B cell (primary cell): ENCODE measurements around the gene HAUS3. TPM values are rescaled to one million over a fixed set of nuclear protein-coding genes. Genes with fewer than 3 reads are reported as not detected.
"Not testable (repeated sequence)": the region's sequence is repeated elsewhere in the genome, so short reads cannot be mapped to it uniquely, and the experiment has no call there.

Experiments
- ATAC-seq: fragments of 200-7000 bp; cut with Tn5 transposase; one replicate; pipeline ENCODE4 v1.10.0; 2021; ENCODE audit warnings: low read depth, mild to moderate bottlenecking, moderate number of reproducible peaks, moderate library complexity
- CTCF ChIA-PET: fragments of 350-600 bp; sonication (Branson Sonifier 250); formaldehyde crosslinking; loops from one replicate; lab custom pipeline; 2021; ENCODE audit warnings: antibody characterized with exemption, inconsistent platforms; lab: Charles Lee
- POLR2A ChIA-PET: fragments of 350-600 bp; sonication (Branson Sonifier 250); formaldehyde crosslinking; loops from one replicate; lab custom pipeline; 2021; ENCODE audit warnings: antibody characterized with exemption; lab: Charles Lee
- DNase-seq: peaks from one replicate; pipeline ENCODE4 v3.0.0; 2013
- H2AFZ ChIP-seq: 2 replicates; pipeline ENCODE4 v1.6.1; 2012; ENCODE audit warnings: mild to moderate bottlenecking, low read depth, low read length; ENCODE audit not compliant: insufficient read depth, poor library complexity, severe bottlenecking
- H3K27ac ChIP-seq, 2 donors: 1 replicate in 1 of 2; 2 replicates in 1 of 2; pipeline ENCODE4 v1.5.1; 2012 to 2013; ENCODE audit warnings: low read length in 2 of 2, mild to moderate bottlenecking in 2 of 2, moderate library complexity in 1 of 2
- H3K27me3 ChIP-seq, 4 experiments: fragments of 200-600 bp in 1 of 4; sonication (generic) in 1 of 4; replicated peaks in 1 of 4; 1 replicate in 2 of 4; 2 replicates in 2 of 4; pipeline versions ENCODE4 v1.6.1 to v1.7.0; 2013 to 2016; ENCODE audit warnings: low read length in 3 of 4, mild to moderate bottlenecking in 2 of 4, mixed read lengths in 1 of 4, moderate library complexity in 1 of 4; ENCODE audit not compliant: insufficient read depth in 4 of 4, control insufficient read depth in 3 of 4; ENCODE audit errors: control extremely low read depth in 1 of 4
- H3K36me3 ChIP-seq, 2 experiments: replicated peaks in 1 of 2; 1 replicate in 1 of 2; 2 replicates in 1 of 2; pipeline versions ENCODE4 v1.6.1 to v1.7.1; 2013; ENCODE audit warnings: low read length in 1 of 2; ENCODE audit not compliant: insufficient read depth in 2 of 2, control insufficient read depth in 1 of 2; ENCODE audit errors: control extremely low read depth in 1 of 2, extremely low read depth in 1 of 2
- H3K4me1 ChIP-seq, 2 donors: fragments of 200-600 bp in 1 of 2; sonication (generic) in 1 of 2; 1 replicate in 1 of 2; 2 replicates in 1 of 2; pipeline versions ENCODE4 v1.5.1 to v1.6.1; 2013 to 2017; ENCODE audit warnings: low read length in 2 of 2; ENCODE audit not compliant: control insufficient read depth in 2 of 2, insufficient read depth in 2 of 2
- H3K4me2 ChIP-seq: replicated peaks from 2 replicates; pipeline ENCODE3; 2012; ENCODE audit warnings: mild to moderate bottlenecking, low read depth, low read length; ENCODE audit not compliant: poor library complexity, severe bottlenecking
- H3K4me3 ChIP-seq, 5 experiments: fragments of 200-600 bp in 1 of 5; sonication (generic) in 1 of 5; 1 replicate in 3 of 5; 2 replicates in 2 of 5; pipeline versions ENCODE4 v1.5.1 to v1.7.0; 2011 to 2016; ENCODE audit warnings: low read length in 4 of 5, mild to moderate bottlenecking in 4 of 5, low read depth in 2 of 5, control low read depth in 1 of 5, moderate library complexity in 1 of 5; ENCODE audit not compliant: insufficient read depth in 1 of 5; ENCODE audit errors: control extremely low read depth in 1 of 5, extremely low read depth in 1 of 5
- H3K79me2 ChIP-seq: fragments of 200-600 bp; sonication (generic); one replicate; pipeline ENCODE4 v1.6.0; 2016; ENCODE audit warnings: low read length; ENCODE audit not compliant: control insufficient read depth, insufficient read depth
- H3K9ac ChIP-seq: fragments of 200-600 bp; sonication (generic); 2 replicates; pipeline ENCODE4 v1.6.1; 2017; ENCODE audit warnings: mild to moderate bottlenecking, low read length, moderate library complexity
- H3K9me3 ChIP-seq, 3 donors: one replicate each; pipeline versions ENCODE4 v1.6.1 to v1.7.1; 2013; ENCODE audit warnings: low read length in 2 of 3; ENCODE audit not compliant: control insufficient read depth in 2 of 3, insufficient read depth in 1 of 3; ENCODE audit errors: control extremely low read depth in 1 of 3
- H4K20me1 ChIP-seq: 2 replicates; pipeline ENCODE4 v1.6.0; 2012; ENCODE audit warnings: mild to moderate bottlenecking, low read length; ENCODE audit not compliant: insufficient read depth, control insufficient read depth, poor library complexity, severe bottlenecking
- H3K27ac Mint-ChIP-seq: one replicate; pipeline ENCODE4 v1.8.0; 2021; ENCODE audit warnings: mixed read lengths
- H3K27me3 Mint-ChIP-seq: one replicate; pipeline ENCODE4 v1.8.0; 2021; ENCODE audit warnings: mixed read lengths
- H3K4me1 Mint-ChIP-seq: one replicate; pipeline ENCODE4 v1.8.0; 2021; ENCODE audit warnings: mixed read lengths
- H3K4me3 Mint-ChIP-seq: one replicate; pipeline ENCODE4 v1.8.0; 2021; ENCODE audit warnings: mixed read lengths
- H3K9me3 Mint-ChIP-seq: one replicate; pipeline ENCODE4 v1.8.0; 2022; ENCODE audit warnings: mixed read lengths; ENCODE audit not compliant: insufficient read depth
- EZH2 ChIP-seq: IDR thresholded peaks from 2 replicates; pipeline ENCODE4 v1.6.1; 2012; ENCODE audit warnings: borderline replicate concordance, low read depth, mild to moderate bottlenecking, moderate library complexity, low read length; ENCODE audit not compliant: insufficient read depth, poor library complexity, severe bottlenecking
- WGBS: methylation state at CpG from one replicate; pipeline ENCODE4 v1.1.5; 2013; ENCODE audit warnings: missing lambda C conversion rate; ENCODE audit not compliant: insufficient coverage; 5-methylcytosine and 5-hydroxymethylcytosine counted together
- intact Hi-C: fragments of 100-400 bp; cut with micrococcal nuclease; formaldehyde crosslinking; loops from one replicate; pipeline ENCODE4 v1.10.0; 2022
- polyA plus RNA-seq: library from polyadenylated mRNA; depleted of rRNA; stranded (reverse); fragments of >200 nt; gene quantifications from 2 replicates; pipeline ENCODE4 v1.2.3, GENCODE V29; 2012
- total RNA-seq, 2 donors: library from RNA; stranded (reverse); fragments of 120-200 nt in 1 of 2; gene quantifications; 1 replicate in 1 of 2; 2 replicates in 1 of 2; pipeline versions ENCODE4 v1.2.3 to v1.2.4, GENCODE V29; 2013 to 2022
- TF ChIP-seq, protein P1 (sequence below): fragments of 200-600 bp; IDR thresholded peaks from one replicate; pipeline ENCODE4 v1.8.0; 2022; ENCODE audit warnings: antibody characterized with exemption, mild to moderate bottlenecking

The HAUS3 gene
- total and polyA plus RNA-seq, 2 donors (not counting 1 experiment from before 2014, with no cell fraction given), result 8.2 to 26.5 TPM

DNA sequence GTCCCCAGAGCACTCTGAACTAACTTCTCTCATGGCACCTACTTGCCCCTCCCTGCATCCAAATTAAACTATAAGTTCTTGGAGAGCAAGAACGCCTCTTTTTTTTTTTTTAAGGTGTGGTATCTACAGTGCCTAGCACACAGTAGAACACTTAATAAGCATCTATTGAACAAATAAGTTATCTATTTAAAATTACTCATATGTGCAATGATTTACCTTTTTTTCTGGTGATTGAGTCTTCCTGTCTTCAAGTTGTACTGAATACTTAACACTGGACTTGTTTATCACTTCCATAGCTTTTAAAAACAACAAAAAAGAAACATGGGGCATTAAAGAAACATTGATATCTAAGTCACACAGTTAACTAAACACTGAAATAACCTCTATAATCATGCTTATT lies 29.1 kb downstream of the HAUS3 start:
- CTCF ChIA-PET, result interaction anchor here (1.0 kb wide), 1 partner anchor 141 kb away, joined by 3 read pairs; no protein-coding TSS in a partner anchor
- no peak for DNase-seq

DNA sequence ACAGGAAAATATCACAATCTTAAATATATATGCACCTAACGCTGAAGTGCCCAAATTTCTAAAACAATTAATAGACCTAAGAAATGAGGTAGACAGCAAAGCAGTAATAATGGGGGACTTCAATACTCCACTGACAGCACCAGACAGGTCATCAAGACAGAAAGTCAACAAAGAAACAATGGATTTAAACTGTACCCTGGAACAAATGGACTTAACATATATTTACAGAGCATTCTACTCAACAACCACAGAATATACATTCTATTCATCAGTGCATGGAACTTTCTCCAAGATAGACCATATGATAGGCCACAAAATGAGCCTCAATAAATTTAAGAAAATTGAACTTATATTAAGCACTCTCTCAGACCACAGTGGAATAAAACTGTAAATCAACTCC lies 39.1 kb downstream of the HAUS3 start:
- no CpG with 5 or more reads among the region's 1 CpG for WGBS
- H3K9ac ChIP-seq, ATAC-seq, H3K9me3 Mint-ChIP-seq, intact Hi-C loops, H3K27me3 Mint-ChIP-seq, H3K4me1 ChIP-seq, H3K27me3 ChIP-seq, H3K27ac ChIP-seq, H3K4me3 Mint-ChIP-seq, H4K20me1 ChIP-seq, H3K4me3 ChIP-seq, H3K4me2 ChIP-seq, H3K27ac Mint-ChIP-seq, H2AFZ ChIP-seq, POLR2A ChIA-PET, H3K79me2 ChIP-seq, H3K36me3 ChIP-seq, CTCF ChIA-PET, H3K9me3 ChIP-seq, DNase-seq, H3K4me1 Mint-ChIP-seq: not testable (repeated sequence)

More for the DNA sequence above, 29.1 kb downstream of the HAUS3 start:
- Mint-ChIP-seq H3K27ac (no peak overlapping the region), H3K9me3 (no peaks in the 10 kb centered on the region), H3K4me1 (no peaks in the 10 kb centered on the region), H3K4me3 (no peak overlapping the region), H3K27me3 (no peaks in the 10 kb centered on the region)
- intact Hi-C loops, result no loop called here
- POLR2A ChIA-PET, result no interaction called here
- WGBS, result no CpG with 5 or more reads among the region's 1 CpG
- ATAC-seq, result no peak
- no peak overlapping the region for H3K9ac ChIP-seq
- H3K4me2 ChIP-seq, result no peak overlapping the region
- TF ChIP-seq, protein P1, sequence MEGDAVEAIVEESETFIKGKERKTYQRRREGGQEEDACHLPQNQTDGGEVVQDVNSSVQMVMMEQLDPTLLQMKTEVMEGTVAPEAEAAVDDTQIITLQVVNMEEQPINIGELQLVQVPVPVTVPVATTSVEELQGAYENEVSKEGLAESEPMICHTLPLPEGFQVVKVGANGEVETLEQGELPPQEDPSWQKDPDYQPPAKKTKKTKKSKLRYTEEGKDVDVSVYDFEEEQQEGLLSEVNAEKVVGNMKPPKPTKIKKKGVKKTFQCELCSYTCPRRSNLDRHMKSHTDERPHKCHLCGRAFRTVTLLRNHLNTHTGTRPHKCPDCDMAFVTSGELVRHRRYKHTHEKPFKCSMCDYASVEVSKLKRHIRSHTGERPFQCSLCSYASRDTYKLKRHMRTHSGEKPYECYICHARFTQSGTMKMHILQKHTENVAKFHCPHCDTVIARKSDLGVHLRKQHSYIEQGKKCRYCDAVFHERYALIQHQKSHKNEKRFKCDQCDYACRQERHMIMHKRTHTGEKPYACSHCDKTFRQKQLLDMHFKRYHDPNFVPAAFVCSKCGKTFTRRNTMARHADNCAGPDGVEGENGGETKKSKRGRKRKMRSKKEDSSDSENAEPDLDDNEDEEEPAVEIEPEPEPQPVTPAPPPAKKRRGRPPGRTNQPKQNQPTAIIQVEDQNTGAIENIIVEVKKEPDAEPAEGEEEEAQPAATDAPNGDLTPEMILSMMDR, result no peak
- no peak for TF ChIP-seq EZH2
- H3K4me3 ChIP-seq, result no peak overlapping the region
- H3K27ac ChIP-seq, result no peak overlapping the region
- H2AFZ ChIP-seq, result no peak overlapping the region
- no peaks in the 10 kb centered on the region for H3K36me3 ChIP-seq
- no peaks in the 10 kb centered on the region for H3K27me3 ChIP-seq
- no peaks in the 10 kb centered on the region for H3K9me3 ChIP-seq
- H3K79me2 ChIP-seq, result no peaks in the 10 kb centered on the region
- H3K4me1 ChIP-seq, result no peaks in the 10 kb centered on the region
- no peaks in the 10 kb centered on the region for H4K20me1 ChIP-seq
